HFF-Myc (cell line): ENCODE measurements around the gene DYNC1I2.
"Not testable (repeated sequence)": the region's sequence is repeated elsewhere in the genome, so short reads cannot be mapped to it uniquely, and the experiment has no call there.

ENCODE experiments used
- DNase-seq: peaks from one replicate; pipeline ENCODE4 v3.0.0-alpha.2; 2011; ENCODE audit warnings: low read depth; ENCODE audit errors: extremely low read depth
- H3K4me3 ChIP-seq: replicated peaks from 2 replicates; pipeline ENCODE4 v1.5.1; 2011; ENCODE audit warnings: low read depth, mild to moderate bottlenecking, control low read depth, low read length
- CTCF ChIP-seq: IDR thresholded peaks from 2 replicates; pipeline ENCODE4 v1.5.1; 2012; ENCODE audit warnings: mild to moderate bottlenecking, low read depth, low read length, control low read depth; ENCODE audit errors: missing control alignments

The DYNC1I2 gene

GRCh38 chr2:171771463-171771862 is 84.2 kb downstream of the DYNC1I2 start:
- no peak for TF ChIP-seq CTCF
- no peak overlapping the region for H3K4me3 ChIP-seq
- no peak for DNase-seq

- DNase-seq, result no peak
- no peak overlapping the region for H3K4me3 ChIP-seq
- TF ChIP-seq CTCF, result no peak
Measured at GRCh38 chr2:171772373-171772772, 85.1 kb downstream of the DYNC1I2 start.

GRCh38 chr2:171774581-171774980 is 87.3 kb downstream of the DYNC1I2 start:
- H3K4me3 ChIP-seq, DNase-seq: not testable (repeated sequence)

- TF ChIP-seq CTCF, result no peak
- no peak overlapping the region for H3K4me3 ChIP-seq
- no peak for DNase-seq
Measured at GRCh38 chr2:171778515-171778914, 91.2 kb downstream of the DYNC1I2 start.

- no peak for TF ChIP-seq CTCF
- H3K4me3 ChIP-seq, result no peak overlapping the region
Measured at GRCh38 chr2:171785450-171785849, 98.2 kb downstream of the DYNC1I2 start.

GRCh38 chr2:171787333-171788072 is 100.2 kb downstream of the DYNC1I2 start:
- no peak overlapping the region for H3K4me3 ChIP-seq
- TF ChIP-seq CTCF, result no peak
- no peak for DNase-seq

More at GRCh38 chr2:171785450-171785849, 98.2 kb downstream of the DYNC1I2 start:
- DNase-seq, result no peak

- no peak for TF ChIP-seq CTCF
- H3K4me3 ChIP-seq, result no peak overlapping the region
- DNase-seq, result no peak
Measured at GRCh38 chr2:171788316-171788993, 101.2 kb downstream of the DYNC1I2 start.
